Kidney (tissue), 14 donors: Measurements from ENCODE around the gene F2RL2. TPM values are rescaled to one million over a fixed set of nuclear protein-coding genes. Genes with fewer than 3 reads are reported as not detected.

Experiments
- DNase-seq, 5 donors: peaks; one replicate each; pipeline ENCODE4 v3.0.0-alpha.2; 2013 to 2020
- FAIRE-seq: peaks from 2 replicates; lab custom pipeline; 2012; peaks lifted over from hg19 to GRCh38; lab: Jason Lieb, UNC
- H3K27ac ChIP-seq, 2 donors: one replicate each; pipeline ENCODE4 v1.7.0; 2013; ENCODE audit warnings: low read depth in 2 of 2, low read length in 2 of 2, inconsistent platforms in 1 of 2
- H3K27me3 ChIP-seq: one replicate; pipeline ENCODE4 v1.7.1; 2013; ENCODE audit warnings: low read length, inconsistent platforms; ENCODE audit not compliant: control insufficient read depth, insufficient read depth
- H3K36me3 ChIP-seq, 3 donors: one replicate each; pipeline versions ENCODE4 v1.7.0 to v1.7.1; 2013; ENCODE audit warnings: low read length in 3 of 3, control low read depth in 1 of 3, inconsistent platforms in 1 of 3; ENCODE audit not compliant: insufficient read depth in 3 of 3, control insufficient read depth in 2 of 3
- H3K4me1 ChIP-seq, 3 donors: one replicate each; pipeline versions ENCODE4 v1.7.0 to v1.7.1; 2013; ENCODE audit warnings: low read length in 3 of 3, inconsistent platforms in 1 of 3, low read depth in 1 of 3; ENCODE audit not compliant: control insufficient read depth in 2 of 3, insufficient read depth in 2 of 3
- H3K4me3 ChIP-seq, 3 donors: one replicate each; pipeline versions ENCODE4 v1.7.0 to v1.8.1; 2013; ENCODE audit warnings: low read length in 3 of 3, control low read depth in 1 of 3, inconsistent platforms in 1 of 3
- H3K9ac ChIP-seq, 3 donors: one replicate each; pipeline versions ENCODE4 v1.7.0 to v1.7.1; 2013; ENCODE audit warnings: low read length in 3 of 3, control low read depth in 1 of 3, inconsistent platforms in 1 of 3
- H3K9me3 ChIP-seq, 3 donors: one replicate each; pipeline versions ENCODE4 v1.7.0 to v1.7.1; 2013; ENCODE audit warnings: low read length in 3 of 3, control low read depth in 1 of 3, inconsistent platforms in 1 of 3; ENCODE audit not compliant: control insufficient read depth in 2 of 3, insufficient read depth in 1 of 3
- intact Hi-C: fragments of 100-400 bp; cut with DNase I; formaldehyde crosslinking; loops from one replicate; pipeline ENCODE4 v1.11.1; 2022
- polyA plus RNA-seq: library from polyadenylated mRNA; stranded (reverse); fragments of 350-450 nt; fragmentation: Illumina TruSeq; extraction: RNeasy Lipid Tissue Mini Kit (QIAGEN cat#74804); gene quantifications from one replicate; pipeline ENCODE4 v1.2.3, GENCODE V29; 2014; ENCODE audit warnings: low read depth, low replicate concordance; ENCODE audit not compliant: insufficient read depth
- total RNA-seq: library from RNA; stranded (reverse); fragmentation: NEBNext Ultra II Directional; extraction: Animal tissue kit (Norgen Biotek cat#: 25700); gene quantifications from one replicate; pipeline ENCODE4 v1.2.1, GENCODE V29; 2021
- TF ChIP-seq, protein P1 (sequence below): IDR thresholded peaks from 3 replicates; pipeline ENCODE4 v1.5.1; 2012; ENCODE audit warnings: mild to moderate bottlenecking, moderate library complexity, borderline replicate concordance; ENCODE audit not compliant: insufficient read depth; ENCODE audit errors: extremely low read depth
- donor health status: control.
- donor health status: control.
- donor health status: control.
- donor health status: control.
- donor health status: control.
- donor health status: DM: yes; HTN: yes; CAD: no.
- donor health status: Normal renal cell carcinoma (clear cell type).

Gene F2RL2
- total and polyA plus RNA-seq, 2 donors from 2014 or later: 0.32 to 0.44 TPM

DNA sequence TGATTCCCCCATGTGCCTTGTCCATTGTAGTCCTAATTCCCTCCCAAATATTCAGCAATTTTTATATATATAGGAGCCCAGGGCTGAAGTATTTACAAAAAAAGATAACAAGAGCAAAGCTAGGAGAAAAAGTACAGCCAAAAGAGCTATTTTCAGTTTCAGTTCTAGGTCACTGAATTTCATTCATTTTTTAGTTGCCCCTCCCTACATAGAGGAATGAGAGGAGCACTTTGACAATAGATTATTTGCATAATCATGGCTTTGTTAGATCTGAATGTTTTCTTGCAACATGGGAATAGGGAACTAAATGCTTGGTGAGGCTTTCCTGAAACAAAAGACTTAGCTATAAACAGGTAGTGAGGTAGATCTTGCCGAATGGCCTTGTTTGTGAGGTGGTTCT, 15.3 kb upstream of the F2RL2 start:
- no peak overlapping the region for H3K4me3 ChIP-seq
- no peak overlapping the region for H3K9ac ChIP-seq
- intact Hi-C loops: no loop called here
- peaks cover 0 to 6% (median 0%) of the 10 kb centered on the region in 3 donors for H3K4me1 ChIP-seq
- no peak overlapping the region for H3K27ac ChIP-seq
- FAIRE-seq (no peak), DNase-seq (no peak)
- peaks cover 0 to 4% (median 0%) of the 10 kb centered on the region in 3 donors for H3K36me3 ChIP-seq
- no peaks in the 10 kb centered on the region for H3K27me3 ChIP-seq
- TF ChIP-seq, protein P1, sequence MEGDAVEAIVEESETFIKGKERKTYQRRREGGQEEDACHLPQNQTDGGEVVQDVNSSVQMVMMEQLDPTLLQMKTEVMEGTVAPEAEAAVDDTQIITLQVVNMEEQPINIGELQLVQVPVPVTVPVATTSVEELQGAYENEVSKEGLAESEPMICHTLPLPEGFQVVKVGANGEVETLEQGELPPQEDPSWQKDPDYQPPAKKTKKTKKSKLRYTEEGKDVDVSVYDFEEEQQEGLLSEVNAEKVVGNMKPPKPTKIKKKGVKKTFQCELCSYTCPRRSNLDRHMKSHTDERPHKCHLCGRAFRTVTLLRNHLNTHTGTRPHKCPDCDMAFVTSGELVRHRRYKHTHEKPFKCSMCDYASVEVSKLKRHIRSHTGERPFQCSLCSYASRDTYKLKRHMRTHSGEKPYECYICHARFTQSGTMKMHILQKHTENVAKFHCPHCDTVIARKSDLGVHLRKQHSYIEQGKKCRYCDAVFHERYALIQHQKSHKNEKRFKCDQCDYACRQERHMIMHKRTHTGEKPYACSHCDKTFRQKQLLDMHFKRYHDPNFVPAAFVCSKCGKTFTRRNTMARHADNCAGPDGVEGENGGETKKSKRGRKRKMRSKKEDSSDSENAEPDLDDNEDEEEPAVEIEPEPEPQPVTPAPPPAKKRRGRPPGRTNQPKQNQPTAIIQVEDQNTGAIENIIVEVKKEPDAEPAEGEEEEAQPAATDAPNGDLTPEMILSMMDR: no peak
- no peaks in the 10 kb centered on the region for H3K9me3 ChIP-seq

DNA sequence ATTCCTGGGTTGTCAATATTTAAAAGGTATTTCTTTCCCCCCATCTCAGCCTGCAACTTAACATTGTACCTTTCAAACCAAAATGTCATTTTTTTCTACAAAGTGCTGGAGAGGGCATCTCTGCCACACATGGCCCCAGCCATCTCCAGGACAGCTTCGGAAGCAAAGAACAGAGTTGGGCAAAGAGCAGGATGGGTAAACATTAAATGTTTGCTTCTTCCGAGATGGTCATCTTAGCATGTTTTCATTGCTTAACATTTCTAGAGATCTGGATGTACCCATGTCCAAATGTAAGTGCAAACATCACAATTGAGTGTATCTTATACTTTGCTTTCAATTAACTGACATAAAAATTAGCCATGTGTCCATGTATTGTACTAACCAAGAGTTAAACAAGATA, 14.3 kb upstream of the F2RL2 start:
- H3K9me3 ChIP-seq: no peaks in the 10 kb centered on the region
- no peak for DNase-seq
- peaks cover 0 to 1% (median 0%) of the 10 kb centered on the region in 3 donors for H3K36me3 ChIP-seq
- no peak overlapping the region for H3K9ac ChIP-seq
- TF ChIP-seq, protein P1: no peak
- H3K27me3 ChIP-seq: no peaks in the 10 kb centered on the region
- H3K4me3 ChIP-seq: no peak overlapping the region
- no peak overlapping the region for H3K27ac ChIP-seq
- no peak for FAIRE-seq
- intact Hi-C loops: no loop called here
- peaks cover 0 to 6% (median 0%) of the 10 kb centered on the region in 3 donors for H3K4me1 ChIP-seq

DNA sequence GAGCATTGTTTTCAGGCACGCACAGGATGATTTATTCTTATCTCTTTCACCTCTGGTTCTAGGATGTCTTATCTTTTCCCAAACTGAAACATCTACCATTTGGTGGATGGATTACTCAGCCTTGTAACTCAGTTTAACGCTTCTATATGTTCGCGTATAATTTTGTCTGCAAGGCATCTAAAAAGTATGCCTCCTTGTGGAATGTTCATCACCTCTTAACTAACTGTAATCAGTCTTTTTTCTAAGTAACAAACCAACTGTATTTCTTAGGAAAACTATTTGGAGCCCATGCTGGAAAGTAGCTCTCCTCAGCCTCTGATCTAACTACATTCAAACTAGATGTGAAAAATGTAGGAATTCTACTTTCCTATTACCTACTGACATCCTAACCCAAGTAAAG, 11.5 kb upstream of the F2RL2 start:
- Histone ChIP-seq H3K9me3 (no peaks in the 10 kb centered on the region), H3K4me3 (no peak overlapping the region), H3K27ac (no peak overlapping the region), H3K27me3 (no peaks in the 10 kb centered on the region), H3K4me1 (peaks cover 0 to 11% (median 0%) of the 10 kb centered on the region in 3 donors), H3K36me3 (no peaks in the 10 kb centered on the region), H3K9ac (no peak overlapping the region)
- DNase-seq (no peak), FAIRE-seq (no peak)
- intact Hi-C loops: no loop called here
- TF ChIP-seq, protein P1: no peak

DNA sequence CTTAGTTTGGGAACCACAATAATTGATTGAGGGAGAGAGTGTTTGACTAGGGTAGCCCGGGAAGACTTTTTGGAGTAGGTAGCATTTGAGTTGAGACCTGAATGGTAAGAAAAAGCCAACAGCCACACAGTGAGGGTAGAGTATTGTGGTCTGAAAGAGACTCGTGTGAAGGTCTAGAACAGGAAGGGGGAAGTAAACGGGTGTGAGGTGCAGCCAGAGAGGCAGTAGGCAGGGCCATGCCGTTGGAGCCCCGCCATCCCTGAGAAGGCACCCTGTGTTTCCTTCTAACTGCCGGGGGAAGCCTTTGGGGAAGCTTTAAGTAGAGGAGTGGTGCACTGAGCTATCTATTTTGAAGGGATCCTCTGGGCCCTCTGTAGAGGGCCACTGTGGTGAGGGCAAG, 3.5 kb upstream of the F2RL2 start:
- TF ChIP-seq, protein P1: no peak
- Histone ChIP-seq H3K4me3 (no peak overlapping the region), H3K9ac (no peak overlapping the region), H3K27ac (no peak overlapping the region), H3K36me3 (no peaks in the 10 kb centered on the region), H3K4me1 (peaks cover 2 to 5% (median 3%) of the 10 kb centered on the region in 3 donors), H3K27me3 (no peaks in the 10 kb centered on the region), H3K9me3 (no peaks in the 10 kb centered on the region)
- intact Hi-C loops: no loop called here
- FAIRE-seq: no peak
- DNase-seq: no peak
